HL-60 (cell line): ENCODE results near the gene TIMP1. TPM values are rescaled to one million over a fixed set of nuclear protein-coding genes. Genes with fewer than 3 reads are reported as not detected.

ENCODE experiments used
- DNase-seq, 2 experiments: peaks; one replicate each; pipeline ENCODE4 v3.0.0-alpha.2; 2010 to 2020; ENCODE audit warnings: low read depth in 1 of 2, low spot score in 1 of 2
- H3K27ac ChIP-seq: fragments of 250-450 bp; sonication (Bioruptor Pico); replicated peaks from 2 replicates; pipeline ENCODE4 v1.5.1; 2020; ENCODE audit warnings: mild to moderate bottlenecking, moderate library complexity
- H3K27me3 ChIP-seq: fragments of 250-450 bp; sonication (Bioruptor Pico); 2 replicates; pipeline ENCODE4 v1.5.1; 2021; ENCODE audit warnings: mild to moderate bottlenecking, moderate library complexity; ENCODE audit not compliant: insufficient read depth, poor library complexity, severe bottlenecking
- H3K4me3 ChIP-seq: replicated peaks from 2 replicates; pipeline ENCODE4 v1.5.1; 2011; ENCODE audit warnings: mild to moderate bottlenecking, control low read depth, low read length; ENCODE audit not compliant: insufficient read depth
- CTCF ChIP-seq: IDR thresholded peaks from one replicate; pipeline ENCODE4 v1.5.1; 2011; ENCODE audit warnings: low read length, control low read depth, inconsistent platforms; ENCODE audit not compliant: insufficient read depth
- GABPA ChIP-seq: IDR thresholded peaks from 2 replicates; pipeline ENCODE4 v1.6.1; 2012; ENCODE audit warnings: low read depth
- POLR2AphosphoS5 ChIP-seq: IDR thresholded peaks from 2 replicates; pipeline ENCODE4 v1.6.1; 2012; ENCODE audit warnings: low read depth
- REST ChIP-seq: IDR thresholded peaks from 2 replicates; pipeline ENCODE4 v1.6.1; 2012; ENCODE audit warnings: low read depth; ENCODE audit not compliant: insufficient replicate concordance
- SPI1 ChIP-seq: IDR thresholded peaks from 2 replicates; pipeline ENCODE4 v1.6.1; 2012; ENCODE audit warnings: low read depth, mild to moderate bottlenecking, borderline replicate concordance
- microRNA-seq: library from miRNA; unstranded; fragments of <30 nt; microRNA quantifications from one replicate; pipeline ENCODE4, GENCODE V29; 2018

TIMP1 gene

GRCh38 chrX:47632666-47633065 is 50.4 kb downstream of the TIMP1 start:
- TF ChIP-seq POLR2AphosphoS5: no peak
- no peak for TF ChIP-seq CTCF
- TF ChIP-seq GABPA: no peak
- TF ChIP-seq REST: no peak
- no peak for TF ChIP-seq SPI1
- H3K4me3 ChIP-seq: no peak overlapping the region
- peak overlapping the region; percentile 57 for H3K27ac ChIP-seq
- H3K27me3 ChIP-seq: no peaks in the 10 kb centered on the region
- DNase-seq: peak in 1 of 2 experiments; percentile 44

GRCh38 chrX:47633689-47634590 is 51.7 kb downstream of the TIMP1 start:
- DNase-seq: no peak
- H3K4me3 ChIP-seq: no peak overlapping the region
- no peaks in the 10 kb centered on the region for H3K27me3 ChIP-seq
- TF ChIP-seq CTCF: no peak
- TF ChIP-seq REST: no peak
- TF ChIP-seq POLR2AphosphoS5: no peak
- TF ChIP-seq SPI1: no peak
- no peak for TF ChIP-seq GABPA
- H3K27ac ChIP-seq: no peak overlapping the region

GRCh38 chrX:47634871-47635575 is 52.8 kb downstream of the TIMP1 start:
- no peak for TF ChIP-seq POLR2AphosphoS5
- H3K27me3 ChIP-seq: no peaks in the 10 kb centered on the region
- DNase-seq: no peak
- H3K27ac ChIP-seq: no peak overlapping the region
- H3K4me3 ChIP-seq: no peak overlapping the region

Small RNA genes within 50 kb of the gene (microRNA-seq; reads per million reads assigned to microRNA genes)
- not detected for gene MIR4769
